ENCODE measurements around the gene ALG14.
A peak's percentile ranks its signal among the peaks of the same experiment; 100 is the strongest.
"Not testable (repeated sequence)": the region's sequence is repeated elsewhere in the genome, so short reads cannot be mapped to it uniquely, and the experiment has no call there.

Gene ALG14

DNA sequence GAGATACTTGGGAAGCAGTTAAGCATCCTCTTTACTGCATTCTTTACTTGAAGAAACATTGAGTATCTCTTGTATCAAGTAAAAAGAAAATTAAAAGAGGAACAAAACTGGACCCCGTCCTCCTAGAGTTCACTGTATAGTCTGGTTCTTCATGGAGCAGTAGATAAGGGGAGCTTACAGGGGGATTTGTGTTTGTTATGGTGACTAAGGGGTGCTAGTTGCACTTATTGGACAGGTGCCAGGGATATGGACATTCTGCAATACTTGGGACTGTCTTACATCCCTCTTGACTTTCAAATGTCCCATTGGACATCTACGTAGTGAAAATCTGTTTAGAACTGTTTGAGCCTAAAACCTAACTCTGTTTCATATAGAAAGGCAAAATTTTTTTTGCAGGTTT, 67.2 kb downstream of the ALG14 start:
- no peak for DNase-seq

GRCh38 chr1:95004013-95004412, 68.7 kb downstream of the ALG14 start:
- no peak for DNase-seq

DNA sequence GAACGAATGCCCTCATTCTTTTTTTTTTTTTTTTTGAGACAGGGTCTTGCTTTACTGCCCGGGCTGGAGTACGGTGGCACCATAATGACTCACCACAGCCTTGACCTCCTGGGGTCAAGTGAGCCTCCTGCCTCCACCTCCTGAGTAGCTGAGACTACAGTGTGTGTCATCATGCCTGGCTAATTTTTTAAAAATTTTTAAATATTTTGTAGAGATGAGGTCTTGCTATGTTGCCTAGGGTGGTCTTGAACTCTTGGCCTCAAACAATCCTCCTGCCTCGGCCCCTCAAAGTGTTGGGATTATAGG, 69.4 kb downstream of the ALG14 start:
- DNase-seq = no peak

GRCh38 chr1:95002540-95003432, 70.0 kb downstream of the ALG14 start:
- DNase-seq = peak; percentile 11

GRCh38 chr1:95002164-95002539, 70.6 kb downstream of the ALG14 start:
- DNase-seq = no peak

DNA sequence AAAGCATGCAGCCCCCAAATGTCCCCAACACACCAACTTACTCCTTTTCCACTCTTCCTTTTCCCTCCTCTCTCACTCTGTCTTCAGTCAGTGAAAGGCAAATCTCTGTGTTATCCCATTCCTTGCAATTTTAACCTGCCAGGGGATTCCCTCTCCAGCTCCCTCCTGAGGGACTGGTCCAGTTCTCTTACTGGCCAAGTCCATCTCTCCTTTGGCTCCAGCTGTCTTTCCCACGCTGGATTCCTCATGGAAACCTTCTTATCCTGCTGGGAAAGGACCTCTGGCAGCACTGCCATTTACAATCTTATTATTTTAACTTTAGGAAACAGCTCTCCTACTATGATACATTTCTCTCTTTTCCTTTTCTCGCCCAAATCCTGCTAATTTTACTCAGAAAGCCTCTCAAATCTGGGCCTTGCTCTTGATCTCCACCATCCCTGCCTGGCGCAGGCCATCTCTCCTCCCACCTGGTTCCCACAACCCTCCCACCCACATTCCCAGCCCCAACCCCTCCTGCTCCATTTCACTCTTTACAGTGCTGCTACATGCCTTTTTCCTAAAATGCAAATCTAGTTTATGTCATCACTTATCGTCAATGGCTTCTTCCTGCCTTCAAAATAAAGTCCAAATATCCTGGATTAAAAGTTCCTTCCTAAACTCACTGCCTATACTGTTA, 73.2 kb downstream of the ALG14 start:
- no peak for DNase-seq

DNA sequence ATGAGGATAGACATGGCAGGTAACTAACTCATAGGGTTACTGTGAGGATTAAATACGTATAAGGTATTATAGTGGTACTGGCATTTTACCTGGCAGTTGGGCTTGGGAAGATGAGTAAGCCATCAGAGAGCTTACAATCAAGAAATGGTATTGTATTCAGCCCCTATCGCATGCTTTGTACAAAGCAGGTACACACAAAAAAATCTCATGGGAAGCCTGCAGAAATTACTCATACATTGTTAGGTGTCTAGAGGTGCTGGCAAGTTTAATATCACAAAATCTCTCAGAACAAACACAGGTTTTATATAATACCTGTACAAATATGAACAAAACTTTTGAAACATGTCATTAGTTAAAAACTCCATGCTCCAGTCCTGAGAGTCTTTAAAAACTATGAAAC, 74.0 kb downstream of the ALG14 start:
- no peak for DNase-seq

- DNase-seq = no peak
Measured at GRCh38 chr1:94998114-94998513, 74.6 kb downstream of the ALG14 start.

DNA sequence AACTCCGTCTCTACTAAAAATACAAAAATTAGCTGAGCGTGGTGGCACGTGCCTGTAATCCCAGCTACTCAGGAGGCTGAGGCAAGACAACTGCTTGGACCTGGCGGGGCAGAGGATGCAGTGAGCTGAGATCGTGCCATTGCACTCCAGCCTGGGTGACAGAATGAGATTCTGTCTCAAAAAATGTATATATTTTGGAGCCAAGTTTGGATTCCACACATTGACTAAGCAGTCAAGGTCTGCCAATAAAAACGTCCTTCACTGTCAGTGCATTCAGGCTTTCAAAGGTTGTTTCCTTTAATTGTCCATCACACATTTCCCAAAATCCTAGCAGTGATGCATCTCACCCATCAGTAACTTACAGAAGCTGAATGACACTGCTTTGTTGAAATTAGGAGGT, 77.2 kb downstream of the ALG14 start:
- not testable (repeated sequence) for DNase-seq

GRCh38 chr1:94994805-94995204, 77.9 kb downstream of the ALG14 start:
- DNase-seq = no peak

DNA sequence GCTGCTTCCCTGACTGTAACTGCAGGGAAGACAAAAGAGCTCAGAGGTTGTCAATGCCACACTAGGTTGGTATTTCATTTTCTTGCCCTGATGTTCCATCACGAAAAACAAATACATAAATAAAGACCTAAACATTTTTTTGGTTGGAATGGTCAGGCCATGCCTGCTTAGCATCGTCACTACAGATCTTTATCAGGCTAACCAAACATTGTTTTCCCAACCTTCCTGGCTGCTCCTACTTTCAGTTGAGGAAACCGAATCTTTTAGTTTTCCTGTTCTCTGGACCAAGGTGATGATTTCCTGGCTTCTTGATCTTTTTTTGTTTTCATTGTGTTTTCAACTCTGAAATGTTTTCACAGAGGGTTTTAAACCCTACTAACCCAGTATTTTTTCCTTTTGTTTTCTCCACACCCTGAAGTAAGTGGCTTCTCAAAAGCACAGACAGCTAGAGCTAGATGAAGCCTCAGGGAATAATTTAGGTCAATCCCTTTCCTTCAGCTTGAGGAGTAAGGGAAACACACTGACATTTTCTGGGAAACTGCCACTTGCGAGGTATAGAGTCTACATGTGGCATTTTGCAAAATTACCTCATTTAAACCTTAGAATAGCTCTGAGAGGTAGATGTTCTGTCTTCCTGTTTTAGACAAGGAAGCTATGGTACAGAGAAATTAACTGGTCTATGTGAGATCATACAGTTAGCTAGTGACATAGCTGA, 78.7 kb downstream of the ALG14 start:
- DNase-seq = no peak

- DNase-seq = no peak
Measured at GRCh38 chr1:94992863-94993563, 79.7 kb downstream of the ALG14 start.

GRCh38 chr1:94992161-94992560, 80.6 kb downstream of the ALG14 start:
- DNase-seq = no peak

- no peak for DNase-seq
Measured at GRCh38 chr1:94989911-94990473, 82.8 kb downstream of the ALG14 start.

- DNase-seq = no peak
Measured at GRCh38 chr1:94989398-94989797, 83.4 kb downstream of the ALG14 start.

- no peak for DNase-seq
Measured at GRCh38 chr1:94988356-94988755, 84.4 kb downstream of the ALG14 start.

DNA sequence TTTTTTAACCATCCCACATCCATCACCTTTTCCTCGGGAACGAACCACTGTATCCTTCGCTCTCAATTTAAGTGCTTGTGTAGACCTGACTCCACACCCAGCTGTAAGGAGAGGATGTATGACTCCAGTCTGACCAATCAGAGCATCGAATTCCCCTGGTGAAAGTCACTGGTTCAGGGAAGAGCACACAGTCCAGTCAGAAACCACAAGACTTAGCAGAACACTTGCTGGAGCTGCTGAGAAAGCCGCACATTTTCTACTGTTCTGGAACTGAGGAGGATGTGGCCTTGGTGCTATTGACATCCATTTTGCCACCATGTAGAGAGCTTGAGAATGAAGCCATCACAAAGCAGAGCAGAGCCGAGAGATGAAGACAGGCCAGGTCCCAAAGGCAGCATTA, 86.0 kb downstream of the ALG14 start:
- DNase-seq = no peak

DNA sequence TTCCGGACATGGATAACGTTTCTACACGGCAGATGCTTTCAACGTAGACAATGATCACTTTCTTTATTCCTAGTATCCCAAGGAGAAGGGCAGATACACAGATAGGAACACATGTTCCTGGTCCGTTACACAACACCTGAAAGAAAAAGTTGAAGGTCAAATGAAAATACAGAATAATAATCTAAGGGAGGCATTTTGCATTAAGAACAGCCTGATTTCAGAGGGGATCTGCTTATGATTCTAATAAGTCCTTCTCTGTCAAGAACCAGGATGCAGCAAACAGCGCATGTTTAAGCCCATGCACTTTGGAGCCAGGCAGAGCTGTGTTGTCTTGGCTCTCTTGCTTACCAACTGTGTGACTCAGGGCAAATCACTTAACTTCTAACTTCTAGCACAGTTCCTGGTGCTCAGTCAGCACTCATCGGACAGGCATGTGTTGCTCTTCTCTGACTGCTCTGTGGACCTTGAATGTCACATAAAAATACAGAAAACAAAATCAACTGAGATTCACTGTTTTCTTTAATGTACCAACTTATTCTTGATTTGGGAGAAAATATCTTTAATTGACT, 89.5 kb downstream of the ALG14 start:
- DNase-seq = no peak

GRCh38 chr1:94982398-94982797, 90.4 kb downstream of the ALG14 start:
- DNase-seq = no peak

DNA sequence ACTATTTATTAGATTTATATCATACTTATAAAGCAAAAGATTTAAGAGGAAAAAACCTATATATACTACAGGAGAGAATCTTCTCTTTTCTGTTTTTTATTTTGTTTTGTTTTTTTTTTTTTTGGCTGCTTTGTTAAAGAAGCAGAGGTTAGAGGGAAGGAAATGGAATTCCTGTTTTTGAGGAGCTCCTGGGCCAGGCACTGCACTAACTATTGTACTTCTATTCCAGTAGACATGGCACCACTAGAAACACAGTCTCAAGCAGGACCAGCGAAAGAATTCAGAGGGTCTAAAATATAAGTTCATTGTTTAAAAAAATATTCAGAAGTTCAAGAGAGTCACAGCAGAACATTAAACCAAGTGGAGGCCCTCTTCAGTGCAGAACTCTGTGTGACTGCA, 91.2 kb downstream of the ALG14 start:
- no peak for DNase-seq

GRCh38 chr1:94980582-94981574, 91.9 kb downstream of the ALG14 start:
- DNase-seq = no peak
